NOMO-1 treated with dmso at 0.1 percent for 144 hours (cell line): ENCODE results near the gene TRAF3IP1.

ENCODE experiments used
- DNase-seq: peaks from one replicate; lab custom pipeline; 2025; ENCODE audit not compliant: unreplicated experiment; lab: John Stamatoyannopoulos, UW

The TRAF3IP1 gene

DNA sequence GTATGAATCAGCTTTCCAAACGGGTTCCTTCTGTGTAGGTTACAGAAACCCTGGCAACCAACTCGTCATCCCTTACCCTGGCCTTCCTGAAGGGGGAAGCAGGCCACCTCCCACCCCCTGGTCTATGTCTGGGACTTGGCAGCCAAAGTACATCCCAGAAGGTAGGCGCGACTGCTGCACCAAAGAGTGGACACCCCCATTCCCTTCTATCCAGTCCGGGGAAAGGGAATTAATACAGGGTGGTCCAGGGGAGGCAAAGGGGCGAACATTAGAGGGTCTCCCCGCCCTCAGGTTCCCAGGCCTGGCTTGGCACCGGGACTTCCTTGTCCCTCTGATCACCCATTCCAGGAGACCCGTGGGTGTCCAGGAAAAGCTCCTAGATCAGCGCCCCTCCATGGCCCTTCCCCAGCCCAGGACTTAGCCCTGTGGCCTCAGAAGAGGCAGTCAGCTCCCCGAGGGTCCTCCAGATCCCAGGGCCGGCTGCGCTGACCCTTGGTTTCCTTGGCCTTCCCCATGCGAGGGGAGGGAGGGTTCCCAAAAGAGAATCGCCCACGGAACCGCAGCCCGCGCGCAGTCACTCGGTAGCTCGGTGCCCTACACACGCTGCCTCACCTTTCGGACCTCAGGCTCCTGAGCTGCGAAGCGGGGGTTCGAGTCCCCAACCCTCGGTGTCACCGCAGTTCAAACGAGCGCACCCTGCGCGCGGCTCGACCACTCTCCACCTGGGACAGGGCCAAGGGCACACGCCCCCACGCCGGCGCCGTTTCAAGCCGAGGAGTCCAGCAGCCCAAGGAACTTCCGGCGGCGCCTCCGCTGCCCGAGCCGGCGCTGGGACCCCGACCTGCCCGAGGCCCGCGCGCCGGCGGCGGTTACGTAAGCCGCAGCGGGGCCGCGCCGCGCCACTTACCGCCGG is 32.3 kb upstream of the TRAF3IP1 start, which contains the start of gene PER2:
Gene PER2, minus strand, starts transcription at position 874 of the 913 bp plus-strand sequence. CDS start 10,674 bp downstream, outside the sequence.
- peak; percentile 38 for DNase-seq

- DNase-seq = peak; percentile 95
These were observed 31.4 kb upstream of the TRAF3IP1 start for GRCh38 chr2:238288650-238289573.

DNA sequence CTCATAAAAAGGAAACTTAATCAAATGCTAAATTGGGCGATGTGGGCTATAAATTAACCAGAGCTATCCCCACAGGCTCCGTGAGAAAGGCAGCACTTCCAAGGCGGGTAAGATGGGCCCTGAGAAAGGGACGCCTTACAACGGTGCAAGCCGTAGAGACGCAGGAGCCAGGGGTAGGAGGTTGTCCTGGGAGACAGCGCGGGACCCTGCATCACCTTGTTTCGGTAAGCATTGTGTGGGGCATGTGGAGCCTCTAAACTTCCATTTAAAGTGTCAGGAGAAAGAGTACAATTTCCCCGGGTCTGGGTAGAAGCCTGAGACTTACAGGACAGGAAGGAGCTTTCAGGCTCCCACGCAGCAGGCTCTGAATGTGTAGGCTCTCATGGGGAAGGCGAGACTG is 30.7 kb upstream of the TRAF3IP1 start:
- no peak for DNase-seq

- DNase-seq = no peak
These were observed 30.2 kb upstream of the TRAF3IP1 start for GRCh38 chr2:238290091-238290509.

DNA sequence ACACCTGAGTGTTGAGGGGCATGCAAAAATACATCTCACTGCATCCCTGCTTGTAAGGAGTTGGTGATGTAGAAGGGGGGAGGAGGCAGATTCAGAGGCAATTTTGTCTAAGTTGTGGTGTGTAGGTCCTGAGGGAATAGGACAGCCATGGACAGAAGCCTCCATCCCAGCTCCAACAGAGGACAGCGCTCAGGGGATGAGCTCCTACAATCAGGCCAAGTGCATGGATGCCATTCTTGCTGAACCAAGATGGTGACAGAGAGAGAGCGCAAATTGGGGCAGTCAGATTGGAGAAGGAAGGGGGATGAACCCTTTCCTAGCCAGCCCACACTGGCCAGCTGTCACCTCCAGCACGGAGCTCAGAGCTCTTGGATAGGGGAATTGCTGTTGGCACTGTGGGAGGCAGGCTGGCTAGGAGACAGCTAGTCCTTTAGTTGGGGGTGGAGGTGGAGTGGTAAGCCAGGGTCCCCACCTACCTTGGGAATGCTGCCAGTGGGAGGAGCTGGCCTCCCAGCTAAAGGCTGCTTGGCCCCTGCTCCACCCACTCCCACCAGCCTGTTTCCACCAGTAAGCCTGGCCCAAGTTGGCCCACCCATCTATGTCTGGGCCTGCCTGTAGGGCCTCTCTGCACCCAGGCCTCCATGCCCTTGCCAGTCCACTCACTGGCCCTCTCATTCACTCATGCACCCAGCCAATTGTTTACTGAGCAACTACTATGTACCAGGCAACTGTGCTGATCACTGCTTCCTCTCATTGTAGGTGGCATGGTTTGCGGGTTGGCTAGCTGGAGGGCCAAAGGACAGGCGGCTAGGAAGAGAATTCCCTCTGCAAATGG is 29.4 kb upstream of the TRAF3IP1 start:
- no peak for DNase-seq

GRCh38 chr2:238291550-238292281 is 28.6 kb upstream of the TRAF3IP1 start:
- no peak for DNase-seq

DNA sequence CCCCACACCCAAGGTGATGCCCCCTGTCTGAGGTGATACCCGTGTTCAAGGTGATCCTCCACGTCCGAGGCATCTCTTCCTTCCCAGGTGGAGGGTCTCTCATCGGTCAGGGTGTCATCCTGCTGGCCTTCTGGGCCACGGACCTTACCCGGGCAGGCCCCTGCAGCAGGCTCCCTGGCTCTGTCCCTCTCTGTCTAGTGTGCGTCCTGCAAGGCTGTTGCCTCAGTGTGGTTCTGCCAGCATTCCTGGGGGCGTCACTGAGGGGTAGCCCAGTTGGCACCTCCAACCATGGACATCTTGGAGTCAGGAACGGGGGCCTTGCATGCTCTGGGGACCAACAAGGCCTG is 26.3 kb upstream of the TRAF3IP1 start:
- no peak for DNase-seq

DNA sequence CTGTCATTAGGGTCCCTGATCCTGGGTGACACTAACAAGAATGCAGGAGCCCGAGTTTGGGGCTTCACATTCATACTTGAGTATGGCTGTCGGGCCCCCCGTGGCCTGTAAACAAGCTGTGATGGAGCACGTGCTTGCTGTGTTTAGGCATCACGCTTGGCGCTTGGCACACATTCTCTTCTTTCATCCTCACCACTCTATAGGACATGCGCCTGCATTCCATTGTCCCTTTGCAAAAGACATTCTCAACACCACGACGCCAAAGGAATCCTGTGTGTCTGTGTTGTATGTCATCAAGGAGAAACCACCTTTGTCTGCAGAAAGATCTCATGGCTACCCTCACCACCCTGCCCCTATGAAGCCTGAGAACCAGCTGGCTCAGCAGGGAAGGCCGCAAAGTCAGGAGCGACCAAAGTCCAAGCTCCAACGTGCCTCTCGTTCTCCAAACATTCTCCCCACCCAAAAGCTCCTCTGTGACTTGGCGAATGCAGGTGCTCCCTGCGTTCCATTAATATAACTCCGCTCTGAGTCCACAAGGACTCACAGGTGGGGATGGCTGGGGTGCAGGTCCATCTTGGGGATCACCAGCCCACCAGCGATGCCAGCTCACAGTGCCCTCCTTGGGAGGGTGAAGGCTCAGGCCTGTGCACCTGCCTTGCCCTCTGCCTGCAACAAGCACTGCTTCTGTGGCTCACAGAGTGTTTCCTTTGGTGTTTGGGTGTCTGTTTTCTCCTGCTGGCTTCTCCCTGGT is 25.8 kb upstream of the TRAF3IP1 start:
- DNase-seq = no peak

DNA sequence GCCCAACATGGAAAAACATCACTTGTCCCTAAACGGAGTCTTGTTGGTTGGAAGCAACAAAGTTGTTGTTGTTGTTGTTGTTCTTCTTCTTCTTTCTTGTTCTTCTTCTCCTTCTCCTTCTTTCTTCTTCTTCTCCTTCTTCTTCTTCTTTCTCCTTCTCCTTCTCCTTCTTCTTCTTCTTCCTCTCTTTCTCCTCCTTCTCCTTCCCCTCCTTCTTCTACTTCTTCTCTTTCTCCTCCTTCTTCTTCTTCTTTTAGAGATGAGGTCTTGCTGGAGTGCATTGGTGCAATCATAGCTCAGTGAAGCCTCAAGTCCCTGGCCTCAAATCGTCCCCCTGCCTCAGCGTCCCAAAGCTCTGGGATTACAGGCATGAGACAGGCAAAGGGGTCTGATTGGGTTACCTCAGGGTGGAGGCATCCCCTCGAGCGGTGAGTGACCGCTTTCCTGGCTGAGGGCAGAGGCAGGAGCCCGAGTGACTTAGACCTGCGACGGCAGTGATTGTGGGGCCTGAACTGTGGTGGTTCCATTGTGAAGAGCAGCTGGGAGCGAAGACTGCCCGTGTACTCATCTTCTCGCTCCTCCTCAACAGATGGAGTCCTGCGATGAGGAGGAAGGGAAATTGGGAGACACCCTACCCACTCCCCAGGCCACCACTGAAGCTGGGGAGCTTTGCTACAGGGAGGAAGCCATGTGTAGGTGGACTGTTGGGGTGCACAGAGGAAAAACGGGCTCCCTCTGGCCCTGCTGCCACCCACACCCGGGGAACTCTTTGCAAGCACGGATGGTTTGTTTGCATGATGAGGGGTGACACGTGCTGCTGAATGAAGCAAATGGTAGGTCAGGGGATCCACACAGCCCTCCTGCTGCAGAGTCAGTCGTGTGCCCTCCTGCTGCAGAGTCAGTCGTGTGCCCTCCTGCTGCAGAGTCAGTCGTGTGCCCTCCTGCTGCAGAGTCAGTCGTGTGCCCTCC is 24.9 kb upstream of the TRAF3IP1 start:
- no peak for DNase-seq

- no peak for DNase-seq
These were observed 23.5 kb upstream of the TRAF3IP1 start for GRCh38 chr2:238296638-238297457.

DNA sequence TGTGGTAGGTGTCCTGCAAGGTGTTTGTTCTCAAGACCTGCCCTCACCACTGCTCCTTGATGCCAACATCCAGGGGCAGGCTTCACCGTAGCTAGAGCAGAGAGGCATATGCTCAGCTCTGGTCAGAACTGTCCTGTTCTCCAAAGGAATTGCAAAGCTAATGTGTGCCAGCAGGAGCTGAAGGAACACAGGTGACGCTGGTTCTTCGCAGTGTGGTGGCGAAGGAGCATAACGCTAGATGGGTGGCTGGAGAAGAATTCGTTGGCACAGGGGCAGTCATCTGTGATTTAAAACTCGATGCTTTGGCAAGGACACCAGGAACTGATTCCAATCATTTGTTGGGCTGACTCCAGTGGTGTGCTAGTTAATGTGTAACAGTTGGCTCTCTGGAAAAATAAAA is 20.5 kb upstream of the TRAF3IP1 start:
- DNase-seq = no peak

GRCh38 chr2:238302087-238302486 is 18.2 kb upstream of the TRAF3IP1 start:
- DNase-seq = no peak

- DNase-seq = no peak
These were observed 17.6 kb upstream of the TRAF3IP1 start for GRCh38 chr2:238302751-238303150.

DNA sequence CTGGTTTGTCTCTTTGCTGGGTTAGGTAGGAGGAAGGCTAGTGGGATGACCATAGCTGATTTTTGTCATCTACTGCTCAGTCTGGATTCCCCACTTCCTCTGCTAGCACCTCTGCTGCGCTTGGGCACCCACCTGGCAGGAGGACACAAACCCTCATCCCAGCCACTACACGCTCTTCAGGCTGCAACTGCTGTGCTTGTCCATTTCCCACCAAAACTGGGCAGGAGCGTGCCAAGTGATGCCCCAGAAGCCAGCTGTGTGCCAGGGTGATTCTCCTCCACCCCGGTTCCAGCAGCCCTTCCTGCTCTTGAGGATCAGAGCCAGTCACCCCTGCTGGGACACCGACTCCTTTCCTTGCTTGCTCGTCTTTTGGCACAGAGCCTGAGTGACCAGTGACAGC is 16.2 kb upstream of the TRAF3IP1 start:
- DNase-seq = no peak

DNA sequence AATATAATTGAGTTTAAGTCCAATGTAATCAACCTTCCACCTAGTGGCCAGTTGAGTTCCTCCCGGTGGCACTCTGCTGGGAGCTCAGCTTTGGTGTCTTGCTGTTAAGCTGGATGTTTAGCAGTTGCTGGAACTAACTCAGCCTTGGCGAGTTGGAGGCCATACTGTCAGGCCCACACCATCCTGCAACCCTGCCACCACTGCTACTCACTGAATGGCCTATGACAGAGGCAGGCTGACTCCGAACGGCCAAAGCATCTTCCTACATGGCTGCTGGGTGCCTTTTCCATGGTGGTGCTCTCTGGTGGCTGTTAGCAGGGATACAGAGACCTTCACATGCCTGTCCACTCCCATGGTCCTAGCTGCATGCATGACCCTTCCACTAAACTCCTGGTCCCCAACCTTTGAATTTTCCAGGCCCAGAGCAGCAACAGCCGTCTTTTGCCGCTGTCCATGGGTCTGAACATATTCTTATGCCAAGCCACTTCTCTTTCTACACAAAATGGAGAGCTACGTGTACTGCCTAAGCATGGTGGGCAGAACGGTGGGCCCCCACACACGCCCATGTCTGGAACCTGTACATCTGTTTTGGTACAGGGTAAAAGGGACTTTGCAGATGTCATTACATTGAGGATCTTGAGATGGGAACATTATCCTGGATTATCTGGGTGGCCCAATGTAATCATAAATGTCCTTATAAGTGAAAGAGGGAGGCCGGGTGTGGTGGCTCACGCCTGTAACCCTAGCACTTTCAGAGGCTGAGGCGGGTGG is 15.0 kb upstream of the TRAF3IP1 start:
- no peak for DNase-seq

DNA sequence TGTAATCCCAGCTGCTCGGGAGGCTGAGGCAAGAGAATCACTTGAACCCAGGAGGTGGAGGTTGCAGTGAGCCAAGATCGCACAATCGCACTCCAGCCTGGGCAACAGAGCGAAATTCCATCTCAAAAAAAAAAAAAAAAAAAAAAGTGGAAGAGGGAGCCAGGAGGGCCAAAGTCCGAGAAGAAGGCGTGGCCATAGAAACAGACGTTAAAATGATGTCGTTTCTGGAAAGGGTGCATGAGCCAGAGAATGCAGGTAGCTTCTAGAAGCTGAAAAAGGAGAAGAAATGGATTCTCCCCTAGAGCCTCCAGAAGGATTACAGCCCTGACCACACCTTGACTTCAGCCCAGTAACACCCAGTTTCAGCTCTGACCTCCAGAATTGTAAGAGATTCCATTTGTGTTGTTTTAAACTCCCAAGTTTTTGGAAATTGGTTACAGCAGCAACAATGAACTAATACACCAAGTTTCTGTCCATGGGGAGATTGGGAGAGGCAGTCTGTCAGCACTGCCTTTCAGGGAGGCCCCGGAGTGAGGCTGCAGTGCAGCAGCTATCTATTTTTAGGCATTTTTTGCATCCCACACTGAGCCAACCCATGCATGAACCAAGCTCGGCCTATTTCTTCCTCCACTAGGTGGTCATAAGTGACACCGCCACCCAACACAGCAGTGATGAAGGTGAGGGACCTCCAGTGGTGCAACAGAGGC is 14.2 kb upstream of the TRAF3IP1 start:
- no peak for DNase-seq
